Stimulated activated CD4-positive, alpha-beta T cell treated with anti-CD3 and anti-CD28 coated beads, Interleukin-4, amount 100 ng/mL, for 48 hours (primary cell): Measurements from ENCODE around the gene MMP23B.
A peak's percentile ranks its signal among the peaks of the same experiment; 100 is the strongest.

Experiments used
- DNase-seq, 2 donors: peaks; one replicate each; pipeline ENCODE4 v3.0.0-alpha.2; 2020; ENCODE audit warnings: low read depth in 2 of 2

Gene MMP23B

GRCh38 chr1:1602968-1603506 lies 28.9 kb upstream of the MMP23B start:
- no peak for DNase-seq

GRCh38 chr1:1603671-1604373 lies 28.2 kb upstream of the MMP23B start:
- no peak for DNase-seq

DNA sequence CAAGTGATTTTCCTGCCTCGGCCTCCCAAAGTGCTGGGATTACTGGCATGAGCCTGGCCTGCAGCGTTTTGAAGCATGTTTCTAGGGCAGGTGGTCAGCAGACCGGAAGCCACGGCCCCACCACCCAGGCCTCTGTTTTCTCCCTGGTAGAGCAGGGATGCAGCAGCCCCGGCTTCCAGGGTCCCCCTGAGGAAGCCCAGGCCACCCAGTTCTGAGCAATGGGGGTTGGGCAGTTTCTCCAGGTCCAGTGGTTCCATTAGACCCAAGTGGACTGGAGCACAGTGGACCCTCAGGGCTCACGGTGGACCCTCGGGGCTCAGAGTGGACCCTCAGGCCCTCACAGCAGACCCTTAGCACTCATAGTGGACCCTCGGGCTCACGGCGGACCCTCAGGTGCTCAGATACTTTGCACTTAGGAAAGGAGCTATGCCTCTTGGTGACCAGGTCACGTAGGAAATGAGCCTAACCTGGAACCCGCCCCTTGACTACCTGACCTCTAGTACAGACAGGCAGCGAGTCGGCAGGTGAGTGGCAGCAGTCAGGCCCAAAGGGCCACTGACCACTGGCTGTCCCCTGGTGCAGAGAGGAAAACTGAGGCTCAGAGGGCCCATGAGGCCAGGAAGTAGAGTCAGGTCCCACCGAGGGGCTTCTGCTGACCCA lies 27.5 kb upstream of the MMP23B start:
- no peak for DNase-seq

DNA sequence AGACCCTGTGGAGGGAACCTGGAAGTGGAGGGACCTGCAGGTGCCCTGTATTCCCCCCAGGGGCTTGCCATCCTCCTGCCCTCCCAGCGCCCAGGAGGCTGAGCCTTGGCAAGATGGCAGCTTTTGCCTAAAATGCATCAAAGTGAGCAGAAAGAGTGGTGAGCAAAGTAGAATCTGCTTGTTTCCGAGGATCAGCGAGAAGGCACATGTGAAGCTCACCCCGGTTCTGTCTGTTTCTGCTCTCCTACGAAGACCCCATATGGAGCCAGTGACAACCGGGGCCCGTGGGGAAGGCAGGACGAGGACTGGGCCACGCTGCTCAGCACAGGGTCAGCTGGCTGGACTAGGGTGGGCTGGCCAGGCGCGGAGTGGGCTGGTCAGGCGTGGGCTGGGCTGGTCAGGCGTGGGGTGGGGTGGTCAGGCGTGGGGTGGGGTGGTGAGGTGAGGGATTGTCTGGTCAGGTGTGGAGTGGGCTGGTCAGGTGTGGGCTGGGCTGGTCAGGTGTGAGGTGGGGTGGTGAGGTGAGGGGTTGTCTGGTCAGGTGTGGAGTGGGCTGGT lies 26.9 kb upstream of the MMP23B start:
- DNase-seq = no peak

- no peak for DNase-seq
Measured at GRCh38 chr1:1605724-1606123, 26.2 kb upstream of the MMP23B start.

- DNase-seq = no peak
Measured at GRCh38 chr1:1606232-1606631, 25.7 kb upstream of the MMP23B start.

GRCh38 chr1:1609822-1610485 lies 22.0 kb upstream of the MMP23B start:
- DNase-seq = no peak

- no peak for DNase-seq
Measured at GRCh38 chr1:1610796-1611195, 21.2 kb upstream of the MMP23B start.

GRCh38 chr1:1612104-1612400 lies 19.9 kb upstream of the MMP23B start:
- no peak for DNase-seq

DNA sequence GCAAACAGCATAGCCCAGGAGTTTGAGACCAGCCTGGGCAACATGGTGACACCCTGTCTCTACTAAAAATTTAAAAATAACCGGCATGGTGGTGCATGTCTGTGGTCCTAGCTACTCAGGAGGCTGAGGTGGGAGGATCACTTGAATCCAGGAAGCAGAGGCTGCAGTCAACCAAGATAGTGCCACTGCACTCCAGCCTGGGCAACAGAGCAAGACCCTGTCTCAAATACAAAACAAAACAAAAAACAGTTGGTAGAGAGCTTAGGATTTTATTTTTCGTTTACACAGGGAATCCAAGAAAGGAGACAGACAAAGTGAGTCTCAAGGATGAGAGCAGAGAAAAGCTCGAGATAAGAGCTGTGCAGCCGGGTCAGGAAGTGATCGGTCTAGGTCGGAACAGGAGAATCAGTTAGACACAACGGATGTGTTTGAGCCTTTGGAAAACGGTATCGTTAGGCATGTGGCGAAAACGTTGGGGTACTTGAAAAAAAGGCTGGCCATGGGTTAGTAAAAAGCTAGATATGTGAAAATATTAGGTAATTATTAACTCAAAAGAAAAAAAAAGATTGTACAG lies 18.4 kb upstream of the MMP23B start:
- no peak for DNase-seq

GRCh38 chr1:1614204-1614953 lies 17.6 kb upstream of the MMP23B start:
- peak in 1 of 2 donors; percentile 57 for DNase-seq

GRCh38 chr1:1614954-1615255 lies 17.1 kb upstream of the MMP23B start:
- no peak for DNase-seq

DNA sequence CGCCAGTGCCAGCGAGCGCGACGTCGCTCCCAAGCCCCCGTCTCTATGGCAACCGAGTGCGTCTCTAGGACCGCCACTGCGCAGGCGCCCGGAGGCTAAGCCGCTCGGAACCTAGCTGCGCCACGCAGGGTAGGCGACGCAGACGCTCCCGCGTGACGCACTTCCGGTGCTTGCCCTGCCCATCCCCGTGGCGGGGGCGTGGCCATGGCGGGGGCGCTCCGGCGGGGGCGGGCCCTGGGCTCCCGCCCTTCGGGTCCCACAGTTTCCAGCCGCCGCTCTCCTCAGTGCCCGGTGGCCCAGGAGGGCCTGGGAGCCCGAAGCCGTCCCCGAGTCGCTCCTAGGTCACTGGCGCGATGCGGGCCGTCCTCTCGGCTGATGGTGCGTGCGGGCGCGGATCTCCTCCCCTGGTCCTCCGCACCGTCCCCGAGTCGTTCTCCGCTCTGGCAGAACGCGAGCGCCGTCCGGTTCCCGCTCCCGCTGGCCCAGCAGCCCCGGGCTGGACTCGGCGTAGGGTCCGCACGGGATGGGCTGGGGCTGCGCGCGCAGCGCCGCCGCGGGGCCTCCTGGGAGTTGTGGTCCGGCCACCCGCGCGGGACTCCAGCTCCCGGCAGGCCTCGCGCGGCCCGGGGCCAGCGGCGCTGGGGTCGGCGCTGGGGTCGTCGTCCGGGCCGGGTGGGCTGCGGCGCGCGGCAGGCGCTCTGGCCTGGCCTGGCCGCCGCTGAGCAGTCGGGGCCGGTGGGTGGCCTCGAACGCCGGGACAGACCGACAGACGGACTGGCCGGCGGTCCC lies 16.5 kb upstream of the MMP23B start, which contains the start of gene MIB2:
Gene MIB2 (plus strand): TSS at position 245 of the 789 bp plus-strand sequence. CDS start 7,953 bp downstream, outside the sequence.
- peak; percentile 94 to 96 for DNase-seq

- DNase-seq = peak in 1 of 2 donors; percentile 32
Measured at GRCh38 chr1:1616045-1616790, 15.8 kb upstream of the MMP23B start.

DNA sequence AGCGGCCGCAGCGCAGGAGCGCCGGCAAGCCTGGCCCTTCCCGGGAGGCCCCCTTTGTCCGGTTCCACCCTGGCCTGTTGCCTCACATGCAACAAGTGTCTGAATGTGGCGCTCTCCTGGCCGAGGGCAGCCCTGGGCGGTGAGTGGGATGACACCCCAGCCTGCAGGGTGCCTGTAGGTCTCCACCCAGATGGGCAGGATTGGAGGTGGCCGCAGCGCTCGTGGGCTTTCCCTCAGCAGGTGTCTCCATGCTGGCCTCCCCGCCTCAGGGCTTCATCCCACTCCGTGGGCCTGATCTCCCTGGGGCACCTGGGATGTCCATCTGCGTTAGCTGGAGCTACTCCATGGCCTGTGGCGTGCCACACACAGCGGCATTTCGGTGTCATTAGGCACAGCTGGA lies 15.1 kb upstream of the MMP23B start:
- no peak for DNase-seq

DNA sequence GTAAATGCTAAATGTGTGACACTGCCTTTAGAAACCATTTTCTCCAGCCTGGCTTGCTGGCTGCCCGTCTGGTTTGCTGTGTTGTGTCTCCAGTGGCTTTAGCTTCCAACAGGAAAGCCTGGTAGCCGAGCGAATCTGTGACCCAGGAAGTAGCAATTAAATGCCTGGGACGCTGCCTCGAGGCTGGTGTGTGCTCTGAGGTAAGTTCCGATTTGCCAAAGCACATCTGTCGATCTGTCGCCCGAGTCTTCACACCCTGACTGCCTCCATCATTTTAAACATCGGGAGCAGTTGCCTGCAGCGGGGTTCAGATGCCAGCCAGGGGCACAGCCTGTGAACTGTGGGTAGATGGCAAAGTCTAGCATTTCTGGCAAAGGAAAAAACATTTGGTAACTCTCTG lies 14.5 kb upstream of the MMP23B start:
- DNase-seq = no peak

DNA sequence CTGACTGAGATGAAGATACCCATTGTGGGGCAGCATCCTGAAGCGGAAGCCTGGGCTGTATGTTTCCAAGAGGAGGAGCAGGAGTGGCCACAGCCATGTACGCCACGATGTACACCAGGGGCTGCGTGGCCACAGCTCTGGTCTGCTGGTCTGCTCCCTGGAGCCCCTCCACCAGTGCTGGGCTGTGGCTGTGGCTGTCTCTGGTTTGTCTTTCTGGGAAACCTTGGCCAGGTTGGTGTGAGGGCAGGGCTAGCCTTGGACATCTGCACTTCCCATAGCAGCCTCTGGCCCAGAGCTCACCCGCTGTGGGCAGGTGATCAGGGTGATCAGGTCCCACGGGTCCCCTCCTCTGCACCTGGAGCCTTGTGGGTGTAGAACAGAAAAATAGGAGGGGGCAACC lies 14.0 kb upstream of the MMP23B start:
- no peak for DNase-seq

GRCh38 chr1:1618396-1619068 lies 13.4 kb upstream of the MMP23B start:
- no peak for DNase-seq

- no peak for DNase-seq
Measured at GRCh38 chr1:1619917-1620361, 12.0 kb upstream of the MMP23B start.
